ENCODE data around the gene DHRS3. TPM values are rescaled to one million over a fixed set of nuclear protein-coding genes. Genes with fewer than 3 reads are reported as not detected.
A peak's percentile ranks its signal among the peaks of the same experiment; 100 is the strongest.

Gene DHRS3
- total RNA-seq, 4 donors from 2014 or later: 115 to 211 (median 186) TPM

DNA sequence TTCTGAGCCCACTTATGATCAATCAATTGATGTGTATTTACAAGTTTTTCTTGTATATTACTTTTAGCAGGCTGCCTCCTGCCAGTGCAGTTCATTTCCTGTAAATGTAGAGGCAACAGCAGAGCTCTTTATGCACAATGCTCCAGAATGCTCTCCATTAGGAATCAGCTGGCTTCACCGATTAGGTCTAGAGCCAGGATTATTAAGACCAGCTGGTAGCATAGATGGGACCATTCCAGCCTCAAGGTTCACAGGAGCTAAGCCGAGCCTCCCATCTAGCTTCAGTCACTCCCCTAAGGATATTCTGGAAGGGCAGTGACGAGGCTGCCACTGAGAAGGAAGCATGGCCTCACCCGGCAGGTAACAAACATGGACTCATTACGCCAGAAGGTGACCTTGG is 36.8 kb downstream of the DHRS3 start:
- Histone ChIP-seq H3K36me3 (peaks cover 0 to 77% of the 10 kb centered on the region in 2 donors), H3K27ac (peak overlapping the region in 2 of 4 donors; percentile 33 to 51), H3K4me1 (peaks cover 0 to 46% (median 11%) of the 10 kb centered on the region in 3 donors), H3K4me3 (no peak overlapping the region), H3K27me3 (no peaks in the 10 kb centered on the region), H3K9me3 (no peaks in the 10 kb centered on the region)
- WGBS, 2 donors (ENCODE audit: low coverage in 1 of 2): 96% methylated on average over 4 of the region's 5 CpGs; no CpG with 5 or more reads in 1 of the 2 donors
- TF ChIP-seq, protein P1, sequence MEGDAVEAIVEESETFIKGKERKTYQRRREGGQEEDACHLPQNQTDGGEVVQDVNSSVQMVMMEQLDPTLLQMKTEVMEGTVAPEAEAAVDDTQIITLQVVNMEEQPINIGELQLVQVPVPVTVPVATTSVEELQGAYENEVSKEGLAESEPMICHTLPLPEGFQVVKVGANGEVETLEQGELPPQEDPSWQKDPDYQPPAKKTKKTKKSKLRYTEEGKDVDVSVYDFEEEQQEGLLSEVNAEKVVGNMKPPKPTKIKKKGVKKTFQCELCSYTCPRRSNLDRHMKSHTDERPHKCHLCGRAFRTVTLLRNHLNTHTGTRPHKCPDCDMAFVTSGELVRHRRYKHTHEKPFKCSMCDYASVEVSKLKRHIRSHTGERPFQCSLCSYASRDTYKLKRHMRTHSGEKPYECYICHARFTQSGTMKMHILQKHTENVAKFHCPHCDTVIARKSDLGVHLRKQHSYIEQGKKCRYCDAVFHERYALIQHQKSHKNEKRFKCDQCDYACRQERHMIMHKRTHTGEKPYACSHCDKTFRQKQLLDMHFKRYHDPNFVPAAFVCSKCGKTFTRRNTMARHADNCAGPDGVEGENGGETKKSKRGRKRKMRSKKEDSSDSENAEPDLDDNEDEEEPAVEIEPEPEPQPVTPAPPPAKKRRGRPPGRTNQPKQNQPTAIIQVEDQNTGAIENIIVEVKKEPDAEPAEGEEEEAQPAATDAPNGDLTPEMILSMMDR (IDR thresholded peaks at IDR 0.05): no peak
- TF ChIP-seq POLR2AphosphoS5 (IDR thresholded peaks at IDR 0.05) (no peak), POLR2A (IDR thresholded peaks at IDR 0.05) (no peak), EP300 (IDR thresholded peaks at IDR 0.05) (no peak)
- ATAC-seq: no peak

DNA sequence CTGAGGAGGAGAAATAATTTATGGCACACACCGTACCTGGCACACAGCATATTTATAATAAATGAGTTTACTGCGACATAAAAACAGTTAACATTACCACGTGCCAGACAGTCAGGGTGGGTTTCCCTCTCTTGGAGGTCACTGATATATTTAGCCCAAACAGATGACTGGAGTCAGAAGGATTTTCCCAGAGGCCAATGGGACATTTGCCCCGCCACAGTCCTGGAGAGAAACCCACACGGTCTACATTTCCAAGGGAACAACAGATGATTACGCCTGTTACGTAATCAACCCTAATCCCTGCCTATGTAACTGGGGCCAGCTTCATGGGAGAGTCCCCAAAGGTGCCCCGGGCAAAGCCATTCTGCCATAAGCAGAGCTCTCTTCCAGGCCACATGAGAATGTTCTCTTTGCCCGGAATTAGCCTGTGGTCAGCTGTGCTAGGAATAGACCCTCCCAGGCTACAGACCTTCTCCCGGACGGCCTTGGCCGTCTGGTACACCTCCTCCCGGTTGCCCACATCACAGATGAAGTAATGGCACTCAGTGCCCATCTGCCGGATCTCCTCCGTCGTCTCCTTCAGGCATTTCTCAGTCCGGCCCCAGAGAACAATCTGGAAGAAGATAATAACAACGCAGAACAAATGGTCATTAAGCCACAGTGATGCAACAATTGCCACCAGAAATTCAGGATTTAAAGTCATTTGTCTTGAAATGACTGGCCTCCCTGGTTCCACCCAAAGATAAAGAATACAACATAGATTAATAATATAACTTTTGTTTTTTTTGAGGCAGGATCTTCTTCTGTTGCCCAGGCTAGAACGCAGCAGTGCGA is 37.7 kb downstream of the DHRS3 start:
- Histone ChIP-seq H3K36me3 (peaks cover 0 to 77% of the 10 kb centered on the region in 2 donors), H3K9me3 (no peaks in the 10 kb centered on the region), H3K4me3 (no peak overlapping the region), H3K27me3 (no peaks in the 10 kb centered on the region), H3K27ac (peak overlapping the region in 3 of 4 donors; percentile 33 to 65 (median 60)), H3K4me1 (peaks cover 0 to 36% (median 4%) of the 10 kb centered on the region in 3 donors)
- TF ChIP-seq, protein P1 (IDR thresholded peaks at IDR 0.05): no peak
- peak; percentile 70 for TF ChIP-seq POLR2AphosphoS5 (IDR thresholded peaks at IDR 0.05)
- 70 to 85% methylated on average over 5 to 9 of the region's 20 CpGs for WGBS, 2 donors (ENCODE audit: low coverage in 1 of 2)
- ATAC-seq: peak; percentile 78

DNA sequence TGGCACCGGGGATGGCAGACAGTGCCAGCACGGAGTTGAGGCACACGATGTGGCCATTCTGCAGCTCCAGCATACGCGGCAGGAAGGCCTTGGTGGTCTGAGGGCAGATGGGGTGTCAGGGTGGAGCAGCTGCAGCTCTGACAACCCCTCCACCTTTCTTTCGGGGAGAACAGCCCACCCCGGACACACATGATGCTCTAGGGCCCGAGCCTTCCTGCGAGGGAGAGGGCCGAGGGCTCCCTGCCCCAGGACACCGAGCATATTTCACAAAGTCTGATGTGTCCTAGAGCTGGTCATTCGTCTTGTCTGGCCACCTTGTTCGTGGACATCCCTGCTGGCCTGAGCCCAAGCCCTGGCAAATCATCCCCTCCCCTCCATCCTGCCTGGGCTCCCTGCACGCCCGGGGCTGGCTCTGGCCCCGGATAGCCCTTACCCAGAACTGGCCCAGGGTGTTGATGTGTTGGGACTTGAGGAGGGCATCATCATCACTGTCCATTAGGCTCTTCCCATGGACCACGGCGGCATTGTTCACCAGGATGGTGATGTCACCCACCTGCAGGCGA is 39.1 kb downstream of the DHRS3 start:
- ATAC-seq: no peak
- WGBS, 2 donors (ENCODE audit: low coverage in 1 of 2): 75 to 100% methylated on average over 1 to 4 of the region's 19 CpGs
- Histone ChIP-seq H3K4me1 (peaks cover 0 to 39% (median 4%) of the 10 kb centered on the region in 3 donors), H3K4me3 (no peak overlapping the region), H3K27ac (peak overlapping the region in 3 of 4 donors; percentile 10 to 60 (median 33)), H3K27me3 (no peaks in the 10 kb centered on the region), H3K36me3 (peaks cover 0 to 79% of the 10 kb centered on the region in 2 donors), H3K9me3 (no peaks in the 10 kb centered on the region)
- TF ChIP-seq POLR2A (IDR thresholded peaks at IDR 0.05) (no peak), EP300 (IDR thresholded peaks at IDR 0.05) (no peak), POLR2AphosphoS5 (IDR thresholded peaks at IDR 0.05) (no peak)

DNA sequence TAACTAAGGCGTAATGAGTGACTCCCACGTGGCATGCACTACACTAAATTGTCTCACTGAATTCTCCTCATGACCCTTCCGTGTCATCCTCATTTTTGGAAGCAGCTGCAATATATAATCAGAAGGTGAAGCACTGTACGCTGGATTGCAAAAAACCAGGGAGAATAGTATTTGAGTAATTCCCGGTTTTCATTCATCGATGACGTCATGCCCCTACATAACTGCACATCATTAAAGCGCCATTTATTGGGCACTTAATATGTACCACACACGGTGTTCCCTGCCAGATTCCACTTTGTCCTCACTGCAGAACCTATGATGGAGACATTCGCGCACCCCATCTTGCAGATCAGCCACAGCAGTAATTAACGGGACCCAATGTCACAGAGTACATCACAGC is 41.0 kb downstream of the DHRS3 start:
- 80 to 87% methylated on average over 9 to 12 of the region's 12 CpGs for WGBS, 2 donors (ENCODE audit: low coverage in 1 of 2)
- Histone ChIP-seq H3K4me1 (peaks cover 0 to 54% (median 4%) of the 10 kb centered on the region in 3 donors), H3K9me3 (no peaks in the 10 kb centered on the region), H3K36me3 (peaks cover 0 to 90% of the 10 kb centered on the region in 2 donors), H3K4me3 (no peak overlapping the region), H3K27me3 (no peaks in the 10 kb centered on the region), H3K27ac (no peak overlapping the region)
- ATAC-seq: no peak
- no peak for TF ChIP-seq EP300 (IDR thresholded peaks at IDR 0.05)
- TF ChIP-seq POLR2AphosphoS5 (IDR thresholded peaks at IDR 0.05): no peak
- TF ChIP-seq, protein P1 (IDR thresholded peaks at IDR 0.05): no peak
- TF ChIP-seq POLR2A (IDR thresholded peaks at IDR 0.05): no peak

DNA sequence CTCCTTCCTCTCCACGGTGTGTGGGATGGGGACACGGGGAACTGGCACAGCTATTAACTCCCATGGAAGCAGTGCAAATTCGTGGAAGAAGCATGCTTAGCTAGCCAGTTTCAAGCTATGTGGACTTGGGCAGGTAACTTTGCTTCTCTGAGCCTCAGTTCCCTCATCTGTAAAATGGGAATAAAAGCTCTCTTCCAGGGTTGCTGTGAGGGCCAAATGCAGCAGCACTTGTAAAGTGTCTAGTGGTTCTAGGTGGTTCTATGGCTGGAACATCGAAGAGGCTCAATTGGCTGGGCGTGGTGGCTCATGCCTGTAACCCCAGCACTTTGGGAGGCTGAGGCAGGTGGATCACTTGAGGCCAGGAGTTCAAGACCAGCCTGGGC is 43.3 kb downstream of the DHRS3 start:
- Histone ChIP-seq H3K27ac (peak overlapping the region in 2 of 4 donors; percentile 14 to 66), H3K36me3 (peaks cover 0 to 100% of the 10 kb centered on the region in 2 donors), H3K4me3 (no peak overlapping the region), H3K4me1 (peaks cover 0 to 33% (median 0%) of the 10 kb centered on the region in 3 donors), H3K9me3 (no peaks in the 10 kb centered on the region), H3K27me3 (no peaks in the 10 kb centered on the region)
- ATAC-seq: no peak
- TF ChIP-seq POLR2A (IDR thresholded peaks at IDR 0.05): no peak
- TF ChIP-seq POLR2AphosphoS5 (IDR thresholded peaks at IDR 0.05): no peak
- TF ChIP-seq, protein P1 (IDR thresholded peaks at IDR 0.05): no peak
- TF ChIP-seq EP300 (IDR thresholded peaks at IDR 0.05): no peak
- WGBS, 2 donors (ENCODE audit: low coverage in 1 of 2): 90% methylated on average over 2 of the region's 5 CpGs; no CpG with 5 or more reads in 1 of the 2 donors

Data from gastroesophageal sphincter (tissue), 4 donors.